Astrocyte of the hippocampus (primary cell): ENCODE measurements around the gene APOF.
"Not testable (repeated sequence)": the region's sequence is repeated elsewhere in the genome, so short reads cannot be mapped to it uniquely, and the experiment has no call there.

Source experiments
- DNase-seq: peaks from one replicate; pipeline ENCODE4 v3.0.0; 2011; ENCODE audit warnings: low read depth, low spot score

Gene APOF, protein sequence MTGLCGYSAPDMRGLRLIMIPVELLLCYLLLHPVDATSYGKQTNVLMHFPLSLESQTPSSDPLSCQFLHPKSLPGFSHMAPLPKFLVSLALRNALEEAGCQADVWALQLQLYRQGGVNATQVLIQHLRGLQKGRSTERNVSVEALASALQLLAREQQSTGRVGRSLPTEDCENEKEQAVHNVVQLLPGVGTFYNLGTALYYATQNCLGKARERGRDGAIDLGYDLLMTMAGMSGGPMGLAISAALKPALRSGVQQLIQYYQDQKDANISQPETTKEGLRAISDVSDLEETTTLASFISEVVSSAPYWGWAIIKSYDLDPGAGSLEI

DNA sequence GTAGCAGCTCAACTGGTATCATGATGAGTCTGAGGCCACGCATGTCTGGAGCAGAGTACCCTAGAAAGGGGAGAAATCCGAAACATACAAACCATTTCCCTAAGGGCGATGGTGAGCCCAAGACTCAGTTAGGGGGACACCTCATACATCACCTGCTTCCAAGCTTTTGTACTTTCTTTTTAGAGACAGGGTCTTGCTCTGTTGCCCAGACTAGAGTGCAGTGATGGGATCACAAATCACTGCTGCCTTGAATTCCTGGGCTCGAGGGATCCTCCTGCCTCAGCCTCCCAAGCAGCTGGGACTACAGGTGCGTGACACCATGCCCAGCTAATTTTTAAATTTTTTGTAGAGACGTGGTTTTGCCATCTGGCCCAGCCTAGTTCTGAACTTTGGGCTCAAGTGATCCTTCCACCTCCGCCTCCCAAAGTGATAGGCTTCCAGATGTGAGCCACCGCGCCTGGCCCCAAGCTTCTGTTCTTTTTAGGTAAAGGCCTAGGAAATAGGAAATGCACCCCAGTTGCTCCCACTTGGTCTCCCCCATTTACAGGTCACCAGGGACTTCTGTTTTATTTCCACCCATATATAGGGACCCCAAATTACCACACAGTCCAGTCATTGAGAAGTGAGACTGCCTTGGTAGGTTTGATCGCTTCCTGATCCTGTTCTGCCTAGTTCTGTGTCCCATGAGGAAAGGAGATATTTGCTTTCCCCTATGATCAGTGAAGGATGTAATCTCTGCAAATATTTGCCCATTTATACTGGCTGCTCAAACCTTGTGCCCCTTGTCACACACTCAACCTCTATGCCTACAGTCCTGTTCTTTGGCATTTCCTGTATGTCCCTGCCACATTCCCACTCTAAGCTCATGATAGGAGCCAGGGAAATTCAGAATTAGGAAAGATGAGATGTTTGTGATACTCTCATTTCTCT is at the start of gene APOF:
Gene APOF, minus strand, starts transcription at position 728 of the 930 bp plus-strand sequence. Its CDS starts 112 bp downstream, at position 616.
- no peak for DNase-seq

DNA sequence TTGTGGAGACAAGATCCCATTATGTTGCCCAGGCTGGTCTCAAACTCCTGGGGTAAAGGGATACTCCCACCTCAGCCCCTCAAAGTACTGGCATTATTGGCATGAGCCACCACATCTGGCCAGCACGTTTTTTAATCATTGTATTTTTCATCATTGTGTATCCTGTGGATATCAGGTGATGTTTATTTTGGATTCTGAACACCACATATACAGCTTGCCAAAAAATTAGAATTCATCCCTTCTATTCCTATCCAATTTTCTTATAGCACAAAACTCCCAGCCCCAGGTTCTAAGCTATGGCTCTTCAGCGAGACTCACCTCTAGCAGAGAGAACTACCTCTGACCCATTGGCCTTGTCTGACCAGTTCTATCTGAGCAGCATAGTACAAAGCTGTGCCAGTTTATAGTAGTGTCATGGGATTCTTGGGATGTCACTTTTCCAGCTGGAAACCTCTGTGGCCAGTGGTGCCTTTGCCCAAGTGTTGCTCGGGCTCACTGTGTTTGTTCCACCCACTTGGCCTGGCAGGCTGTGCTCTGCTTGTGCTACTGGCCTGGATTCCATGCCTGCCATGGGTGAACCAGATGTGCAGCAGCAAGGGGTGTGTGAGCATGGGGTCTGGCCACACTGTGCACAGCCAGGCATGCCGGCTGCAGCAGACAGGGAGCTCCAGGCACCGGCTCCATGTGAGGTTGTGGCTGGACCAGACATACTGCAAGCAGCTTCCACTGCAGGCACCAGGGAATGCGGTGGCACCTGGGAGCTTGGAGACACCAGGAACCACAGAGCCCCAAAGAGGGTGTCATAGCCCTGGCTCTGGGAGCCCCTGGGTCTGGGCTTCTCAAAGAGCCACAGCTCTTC is 49.4 kb upstream of the APOF start:
- DNase-seq = no peak

DNA sequence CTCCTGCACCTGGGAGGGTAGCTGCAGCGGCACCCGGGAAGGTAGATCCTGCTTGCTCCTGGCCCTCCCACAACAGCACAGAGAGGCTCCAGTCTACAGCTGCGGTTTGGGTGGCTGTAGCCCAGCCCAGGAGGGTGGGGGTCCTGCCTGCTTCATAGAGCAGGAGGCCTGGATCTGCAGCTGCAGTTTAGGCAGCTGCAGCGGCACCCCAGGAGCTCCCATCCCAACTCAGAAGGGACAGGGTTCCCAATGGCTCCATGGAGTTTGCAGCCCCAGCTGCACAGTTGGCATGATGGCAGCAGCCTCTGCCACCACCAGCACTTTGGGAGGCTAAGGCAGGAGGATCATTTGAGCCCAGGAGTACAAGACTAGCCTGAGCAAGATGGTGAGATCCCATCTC is 48.1 kb upstream of the APOF start:
- no peak for DNase-seq

DNA sequence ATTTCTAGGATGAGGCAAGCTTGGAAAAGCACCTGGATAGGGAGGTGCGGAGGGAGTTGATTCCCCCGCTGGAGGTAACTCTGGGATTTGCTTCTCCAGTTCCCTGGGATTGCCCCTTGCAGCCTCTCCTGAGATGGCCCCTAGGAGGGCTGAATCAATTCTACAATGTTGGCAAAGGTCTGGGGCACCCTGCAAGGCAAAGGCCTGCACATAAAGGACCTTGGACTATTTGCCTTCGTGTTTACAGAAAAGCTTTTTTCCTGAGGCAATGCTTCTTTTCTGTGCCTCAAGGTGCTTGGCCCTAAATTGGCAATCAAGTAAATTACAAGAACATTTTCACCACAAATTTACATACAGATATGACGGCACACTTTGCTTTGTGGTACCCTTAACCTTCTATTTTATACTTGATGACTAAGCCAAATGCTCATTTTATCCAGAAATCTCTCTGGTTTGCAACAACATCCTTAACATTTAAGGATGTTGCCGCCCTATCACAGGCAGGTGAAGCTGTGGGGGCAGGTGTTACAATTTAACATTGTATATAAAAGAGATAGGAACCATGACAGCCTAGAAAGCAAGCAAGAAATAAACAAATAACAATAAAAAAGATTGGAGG is 46.3 kb upstream of the APOF start:
- DNase-seq = no peak

DNA sequence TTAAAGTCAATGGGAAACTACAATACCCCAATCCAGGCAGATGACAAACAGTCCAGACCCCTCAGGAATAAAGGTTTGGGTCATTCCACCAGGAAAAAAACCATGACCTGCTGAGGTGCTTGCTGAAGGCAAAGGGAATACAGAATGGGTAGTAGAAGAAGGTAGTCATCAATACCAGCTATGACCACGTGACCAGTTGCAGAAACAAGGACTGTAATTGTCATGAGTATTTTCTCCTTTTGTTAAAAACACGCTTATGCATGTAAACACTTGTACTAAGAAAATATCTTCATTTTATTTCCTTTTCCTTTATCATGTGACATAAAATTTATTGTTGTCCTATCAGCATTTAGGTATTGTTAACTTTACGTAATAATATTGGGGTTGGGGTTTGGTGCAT is 41.6 kb upstream of the APOF start:
- DNase-seq = not testable (repeated sequence)

DNA sequence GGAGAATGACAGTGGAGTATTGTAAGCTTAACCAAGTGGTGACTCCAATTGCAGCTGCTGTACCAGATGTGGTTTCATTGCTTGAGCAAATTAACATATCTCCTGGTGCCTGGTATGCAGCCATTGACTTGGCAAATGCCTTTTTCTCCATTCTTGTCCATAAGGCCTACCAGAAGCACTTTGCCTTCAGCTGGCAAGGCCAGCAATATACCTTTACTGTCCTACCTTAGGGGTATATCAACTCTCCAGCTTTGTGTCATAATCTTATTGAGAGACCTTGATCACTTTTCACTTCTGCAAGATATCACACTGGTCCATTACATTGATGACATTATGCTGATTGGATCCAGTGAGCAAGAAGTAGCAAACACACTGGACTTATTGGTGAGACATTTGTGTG is 39.0 kb upstream of the APOF start:
- not testable (repeated sequence) for DNase-seq

DNA sequence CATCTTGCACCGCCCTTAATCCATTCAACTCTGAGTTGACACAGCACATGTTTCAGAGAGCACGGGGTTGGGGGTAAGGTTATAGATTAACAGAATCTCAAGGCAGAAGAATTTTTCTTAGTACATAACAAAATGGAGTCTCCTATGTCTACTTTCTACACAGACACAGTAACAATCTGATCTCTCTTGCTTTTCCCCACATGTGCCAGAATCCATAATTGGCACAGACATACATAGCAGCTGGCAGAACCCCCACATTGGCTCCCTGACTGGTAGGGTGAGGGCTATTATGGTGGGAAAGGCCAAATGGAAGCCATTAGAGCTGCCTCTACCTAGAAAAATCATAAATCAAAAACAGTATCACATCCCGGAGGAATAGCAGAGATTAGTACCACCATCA is 38.5 kb upstream of the APOF start:
- DNase-seq = not testable (repeated sequence)

DNA sequence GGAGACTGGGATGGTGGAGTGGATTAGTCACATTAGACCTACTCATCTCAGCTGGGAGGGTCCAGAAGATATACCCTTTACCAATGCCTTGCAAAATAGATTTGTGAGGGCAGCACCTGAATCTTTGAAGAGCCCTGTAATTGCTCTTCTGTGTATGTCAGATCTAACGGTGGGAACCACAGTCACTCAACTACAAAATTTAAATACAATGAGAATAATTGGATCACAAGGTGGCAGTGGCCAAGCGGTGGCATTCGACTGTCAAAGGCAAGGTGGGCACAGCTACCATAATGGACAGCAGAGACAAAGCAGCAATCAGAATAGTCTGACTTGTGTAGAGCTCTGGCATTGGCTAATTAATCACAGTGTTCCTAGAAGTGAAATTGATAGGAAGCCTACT is 36.8 kb upstream of the APOF start:
- DNase-seq = not testable (repeated sequence)

DNA sequence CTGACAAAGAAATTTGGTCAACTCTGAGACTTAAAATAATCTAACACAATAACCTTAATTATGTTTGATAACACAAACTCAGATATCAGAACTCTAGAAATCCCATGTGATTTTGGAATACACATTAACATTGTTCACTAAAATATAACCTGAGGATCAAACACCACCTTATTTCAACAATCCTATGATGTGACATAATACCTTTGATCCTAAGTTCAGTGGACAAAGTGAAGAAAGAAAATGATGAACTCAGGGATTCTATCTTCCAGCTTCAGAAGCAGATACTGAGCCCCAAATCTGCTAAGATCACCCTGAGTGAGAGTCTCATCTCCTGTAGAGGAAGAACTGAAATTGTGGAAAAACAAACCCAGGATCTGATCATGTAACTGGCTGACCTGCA is 35.7 kb upstream of the APOF start:
- no peak for DNase-seq

DNA sequence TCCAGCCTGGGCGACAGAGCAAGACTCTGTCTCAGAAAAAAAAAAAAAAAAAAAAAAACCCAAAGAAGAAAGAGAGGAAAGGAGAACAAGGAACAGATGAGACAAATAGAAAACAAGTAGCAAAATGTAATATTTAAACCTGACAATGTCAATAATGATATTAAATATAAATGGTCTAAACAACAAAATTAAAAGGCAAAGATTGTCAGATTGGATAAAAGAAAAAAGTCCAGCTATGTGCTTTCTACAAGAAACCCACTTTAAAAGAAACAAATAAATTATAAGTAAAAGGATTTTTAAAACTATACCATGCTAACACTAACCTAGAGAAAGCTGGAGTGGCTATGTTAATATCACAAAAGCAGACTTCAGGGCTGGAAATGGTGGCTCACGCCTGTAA is 29.7 kb upstream of the APOF start:
- DNase-seq = no peak

DNA sequence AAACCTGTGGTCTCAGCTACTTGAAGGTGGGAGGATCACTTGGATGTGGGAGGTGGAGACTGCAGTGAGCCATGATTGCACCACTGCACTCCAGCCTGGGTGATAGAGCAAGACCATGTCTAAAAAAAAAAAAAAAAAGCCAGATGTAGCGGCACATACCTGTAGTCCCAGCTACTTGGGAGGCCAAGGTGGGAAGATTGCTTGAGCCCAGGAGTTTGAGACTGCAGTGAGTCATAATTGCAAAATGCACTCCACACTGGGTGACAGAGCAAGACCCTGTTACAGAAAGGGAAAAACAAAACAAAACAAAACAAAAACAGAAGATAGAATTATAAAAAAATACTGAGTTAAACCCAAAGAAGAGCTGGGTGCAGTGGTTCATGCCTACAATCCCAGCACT is 29.1 kb upstream of the APOF start:
- no peak for DNase-seq

DNA sequence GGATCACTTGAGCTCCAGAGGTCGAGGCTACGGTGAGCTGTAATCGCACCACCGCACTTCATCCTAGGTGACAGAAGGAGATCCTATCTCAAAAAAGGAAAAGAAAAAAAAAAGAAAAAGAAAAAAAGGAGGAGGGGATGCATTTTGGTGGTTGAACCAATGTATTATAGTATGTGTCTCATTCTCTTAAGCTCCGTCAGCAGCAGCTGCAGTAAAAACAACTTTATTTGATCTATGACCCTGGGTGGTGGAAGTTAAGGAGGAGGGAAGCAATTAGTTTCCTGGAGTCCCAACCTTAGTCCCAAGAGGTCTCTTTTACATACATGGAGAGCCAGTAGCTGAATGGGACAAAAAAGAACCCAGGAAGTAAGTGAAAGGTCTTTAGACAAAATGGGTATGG is 26.8 kb upstream of the APOF start:
- no peak for DNase-seq

DNA sequence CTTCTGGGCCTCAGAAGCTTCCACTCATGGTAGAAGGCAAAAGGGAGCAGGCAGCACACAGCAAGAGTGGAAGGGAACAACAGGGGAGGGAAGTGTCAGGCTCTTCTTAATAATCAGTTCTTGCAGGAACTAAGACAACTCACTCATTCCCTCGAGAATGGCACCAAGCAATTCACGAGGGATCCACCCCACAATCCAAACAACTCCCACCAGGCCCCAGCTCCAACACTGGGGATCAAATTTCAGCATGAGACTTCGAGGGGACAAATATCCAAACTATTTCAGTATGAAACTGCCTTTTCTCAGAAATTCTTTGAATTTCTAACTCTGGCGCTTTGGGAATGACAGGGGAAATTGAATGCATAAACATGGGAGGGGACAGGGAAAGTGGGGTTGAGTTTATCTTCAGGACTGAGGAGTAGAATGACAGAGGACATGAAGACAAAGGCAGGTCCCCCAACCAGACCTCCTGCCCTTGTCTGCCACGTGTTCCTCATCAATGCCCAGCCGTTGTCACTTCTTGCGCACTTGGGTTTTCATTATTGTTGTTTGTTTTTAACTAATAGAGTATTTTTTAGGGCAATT is 24.6 kb upstream of the APOF start:
- peak; percentile 27 for DNase-seq

DNA sequence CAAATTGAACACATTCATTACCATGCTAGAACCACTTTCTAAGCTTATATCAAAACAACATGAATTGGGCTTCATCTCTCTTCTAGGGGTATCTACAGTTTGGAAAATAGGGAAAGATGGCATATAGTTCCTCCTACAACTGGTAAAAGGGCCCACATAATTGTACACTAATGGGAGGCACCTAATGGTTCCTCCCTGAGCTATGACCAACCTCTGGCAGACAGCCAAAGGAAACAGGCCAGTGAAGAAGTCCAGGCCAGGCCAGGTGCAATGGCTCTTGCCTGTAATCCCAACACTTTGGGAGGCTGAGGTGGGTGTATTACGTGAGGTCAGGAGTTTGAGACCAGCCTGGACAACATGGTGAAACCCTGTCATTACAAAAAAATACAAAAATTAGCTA is 23.2 kb upstream of the APOF start:
- no peak for DNase-seq

DNA sequence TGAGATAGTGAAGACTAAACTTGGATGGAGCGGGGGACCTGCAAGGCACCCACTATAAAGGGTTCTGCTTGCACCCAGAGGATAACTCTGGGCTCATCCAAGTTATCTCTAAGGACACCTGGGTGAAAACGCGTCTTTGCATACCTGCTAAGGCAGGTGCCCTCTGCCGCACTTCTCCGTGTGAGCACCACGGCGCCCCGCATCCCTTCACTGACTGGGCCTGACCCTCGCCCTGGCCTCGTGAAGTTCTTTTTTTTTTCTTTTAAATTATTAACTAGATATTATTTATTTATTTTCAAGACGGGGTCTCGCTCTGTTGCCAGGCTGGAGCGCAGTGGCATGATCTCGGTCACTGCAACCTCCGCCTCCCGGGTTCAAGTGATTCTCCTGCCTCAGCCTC is 20.0 kb upstream of the APOF start:
- no peak for DNase-seq

DNA sequence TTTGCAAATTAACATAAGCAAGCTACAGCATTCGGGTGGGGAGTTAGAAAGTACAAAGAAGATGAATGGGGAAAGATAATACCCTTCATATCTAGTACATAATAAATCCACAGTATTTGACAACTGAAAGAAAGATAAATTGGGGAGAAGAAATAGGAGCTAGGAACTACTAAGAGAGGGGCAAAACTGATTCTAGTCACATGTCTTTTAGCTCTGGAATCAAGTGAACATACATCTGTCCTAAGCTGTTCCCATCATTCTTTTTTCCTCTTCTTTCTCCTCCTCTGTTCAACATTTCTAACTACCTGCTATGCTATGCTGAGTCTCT is 15.3 kb upstream of the APOF start:
- no peak for DNase-seq

DNA sequence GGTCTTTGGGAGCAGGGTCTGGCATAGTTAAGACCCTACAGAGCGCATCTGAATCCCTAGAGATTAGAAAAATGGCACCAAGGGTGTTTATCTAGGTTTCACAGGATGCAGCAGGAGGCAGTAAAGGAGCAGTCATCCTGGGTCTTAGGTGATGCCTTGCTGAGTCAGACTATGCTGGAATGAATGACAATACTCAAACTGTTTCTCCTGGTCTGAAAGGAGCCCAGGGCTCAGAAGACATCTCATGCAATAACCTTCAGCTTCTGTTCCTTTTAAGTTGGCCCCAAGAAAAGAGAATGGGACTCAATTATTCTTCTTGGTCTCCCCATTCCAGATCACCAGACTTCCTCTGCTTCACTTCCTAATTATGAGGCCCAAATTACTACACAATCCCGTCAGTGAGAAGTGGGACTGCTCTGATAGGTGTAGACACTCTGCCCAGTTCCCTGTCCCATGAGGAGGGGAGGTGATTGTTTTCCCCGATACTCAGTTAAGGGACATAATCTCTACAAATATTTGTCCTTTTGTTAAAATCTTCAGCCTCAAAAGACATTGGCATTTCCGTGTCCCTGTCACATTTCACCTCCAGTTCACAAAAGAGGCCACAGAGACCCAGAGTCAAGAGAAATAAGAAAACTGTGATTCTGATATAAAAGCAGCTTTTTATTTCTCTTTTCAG is 14.8 kb upstream of the APOF start:
- peak; percentile 12 for DNase-seq

DNA sequence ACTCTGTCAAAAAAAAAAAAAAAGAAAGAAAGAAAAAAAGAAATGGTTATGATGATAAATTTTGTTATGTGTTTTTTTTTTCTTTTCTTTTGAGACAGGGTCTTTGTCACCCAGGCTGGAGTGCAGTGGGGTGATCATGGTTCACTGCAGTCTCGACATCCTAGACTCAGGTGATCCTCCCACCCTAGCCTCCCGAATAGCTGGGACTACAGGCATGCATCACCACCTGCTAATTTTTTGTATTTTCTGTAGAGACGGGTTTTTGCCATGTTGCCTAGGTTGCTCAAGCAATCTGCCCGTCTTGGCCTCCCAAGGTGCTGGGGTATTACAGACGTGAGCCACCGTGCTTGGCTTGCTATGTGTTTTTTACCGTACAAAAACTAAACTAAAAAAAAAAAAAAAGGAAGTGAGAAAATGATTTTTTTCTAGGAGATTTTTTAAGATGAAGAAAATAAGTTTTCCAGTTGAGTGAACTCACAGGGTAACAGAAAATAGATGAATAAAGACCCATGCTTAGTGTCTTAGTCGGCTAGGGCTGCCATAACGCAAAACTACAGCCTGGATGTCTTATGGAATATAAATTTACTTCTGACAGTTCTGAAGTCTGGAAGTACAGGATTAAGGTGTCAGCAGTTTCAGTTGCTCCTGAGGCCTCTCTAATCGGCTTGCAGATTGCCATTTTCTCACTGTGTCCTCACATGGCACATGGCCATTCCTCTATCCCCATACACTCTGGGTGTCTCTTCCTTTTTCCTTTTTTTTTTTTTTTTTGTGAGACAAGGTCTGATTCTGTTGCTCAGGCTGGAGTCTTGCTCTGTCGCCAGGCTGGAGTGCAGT is 13.2 kb upstream of the APOF start:
- no peak for DNase-seq

DNA sequence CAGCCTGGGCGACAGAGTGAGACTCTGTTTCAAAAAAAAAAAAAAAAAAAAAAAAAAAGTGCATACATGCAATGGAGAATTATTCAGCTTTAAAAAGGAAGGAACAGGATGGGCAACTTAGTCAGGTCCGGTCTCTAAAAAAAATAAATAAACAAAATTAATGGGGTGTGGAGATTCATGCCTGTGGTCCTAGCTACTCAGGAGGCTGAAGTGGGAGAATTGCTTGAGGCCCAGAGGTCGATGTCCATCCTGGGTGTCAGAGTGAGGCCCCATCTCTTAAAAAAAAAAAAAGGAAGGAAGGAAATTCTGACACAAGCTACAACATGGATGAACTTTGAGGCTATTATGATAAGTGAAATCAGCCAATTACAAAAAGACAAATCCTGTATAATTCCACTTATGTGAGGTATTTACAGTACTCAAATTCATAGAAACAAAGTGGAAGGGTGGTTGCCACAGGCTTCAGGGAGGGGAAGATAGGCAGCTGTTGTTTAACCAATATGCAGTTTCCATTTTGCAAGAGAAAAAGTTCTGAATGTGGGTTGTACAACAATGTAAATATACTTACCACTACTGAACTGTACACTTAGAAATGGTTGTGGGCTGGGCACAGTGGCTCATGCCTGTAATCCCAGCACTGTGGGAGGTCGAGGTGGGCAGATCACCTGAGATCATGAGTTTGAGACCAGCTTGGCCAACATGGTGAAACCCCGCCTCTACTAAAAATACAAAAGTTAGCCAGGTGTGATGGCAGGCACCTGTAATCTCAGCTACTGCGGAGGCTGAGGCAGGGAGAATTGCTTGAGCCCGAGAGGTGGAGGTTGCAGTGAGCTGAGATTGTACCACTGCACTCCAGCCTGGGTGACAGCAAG is 12.3 kb upstream of the APOF start:
- DNase-seq = no peak
